ENCODE measurements around the gene PPFIA4. TPM values are rescaled to one million over a fixed set of nuclear protein-coding genes. Genes with fewer than 3 reads are reported as not detected.
A peak's percentile ranks its signal among the peaks of the same experiment; 100 is the strongest.
"Not testable (repeated sequence)": the region's sequence is repeated elsewhere in the genome, so short reads cannot be mapped to it uniquely, and the experiment has no call there.

Gene PPFIA4
- total and polyA plus RNA-seq, 2 donors (not counting 3 experiments of a cell fraction or from before 2014, with no cell fraction given) = 0.17 to 0.22 TPM

- H3K36me3 ChIP-seq (ENCODE audit: control insufficient read depth in 2 of 2, extremely low read depth in 1 of 2, insufficient read depth in 2 of 2, low read length in 2 of 2) = peaks cover 13 to 25% of the 10 kb centered on the region in 2 experiments
- intact Hi-C loops (cut with micrococcal nuclease); H3K4me3 ChIP-seq (replicated peaks in 1 of 3; ENCODE audit: insufficient read depth in 1 of 3, low read depth in 1 of 3, low read length in 3 of 3); H2AFZ ChIP-seq (ENCODE audit: low read depth, low read length); H3K9me1 ChIP-seq (replicated peaks; ENCODE audit: control insufficient read depth, extremely low read depth, insufficient read depth, low read length); H3K9me3 ChIP-seq (replicated peaks; ENCODE audit: control insufficient read depth, insufficient read depth, low read length); H3K9ac ChIP-seq (replicated peaks; ENCODE audit: extremely low read depth, insufficient read depth, low read length); H3K4me1 ChIP-seq (ENCODE audit: control insufficient read depth, extremely low read depth, insufficient read depth, low read length); dilution Hi-C loops (cut with MboI; ENCODE audit: extremely low pct_ligation_motif_present, low sequenced_read_pairs); DNase-seq (ENCODE audit: low read depth, low spot score); H4K20me1 ChIP-seq (replicated peaks; ENCODE audit: control insufficient read depth, extremely low read depth, insufficient read depth, low read length); H3K4me2 ChIP-seq (ENCODE audit: insufficient read depth, low read length); H3K27ac ChIP-seq (ENCODE audit: insufficient read depth, low read depth, low read length); H3K79me2 ChIP-seq (ENCODE audit: control insufficient read depth, insufficient read depth, low read length): not testable (repeated sequence)
- H3K27me3 ChIP-seq (ENCODE audit: control insufficient read depth in 2 of 2, insufficient read depth in 2 of 2, low read length in 2 of 2) = peaks cover 10 to 13% of the 10 kb centered on the region in 2 experiments
- ChIA-PET CTCF (interaction anchor here (1.2 to 1.3 kb wide), 2 partner anchors 16 to 247 kb away, joined by 3 to 7 read pairs; partner anchors contain the start of gene TMEM183A), POLR2A (interaction anchor here (0.7 kb wide), 1 partner anchor 69 kb away, joined by 3 read pairs; no protein-coding TSS in a partner anchor)
- peak; percentile 95 for FAIRE-seq
- TSS peak; percentile 12 for BruUV-seq (replicated peaks)
Measured at GRCh38 chr1:203022855-203023254, 3.4 kb upstream of the PPFIA4 start.

- Histone ChIP-seq H3K4me2 (ENCODE audit: insufficient read depth, low read length) (peak overlapping the region; percentile 83), H3K4me3 (replicated peaks in 1 of 3; ENCODE audit: insufficient read depth in 1 of 3, low read depth in 1 of 3, low read length in 3 of 3) (no peak overlapping the region), H3K9ac (replicated peaks; ENCODE audit: extremely low read depth, insufficient read depth, low read length) (no peak overlapping the region), H3K9me3 (replicated peaks; ENCODE audit: control insufficient read depth, insufficient read depth, low read length) (no peaks in the 10 kb centered on the region), H3K27me3 (ENCODE audit: control insufficient read depth in 2 of 2, insufficient read depth in 2 of 2, low read length in 2 of 2) (peaks cover 16 to 24% of the 10 kb centered on the region in 2 experiments), H3K4me1 (ENCODE audit: control insufficient read depth, extremely low read depth, insufficient read depth, low read length) (peaks cover 6% of the 10 kb centered on the region), H3K9me1 (replicated peaks; ENCODE audit: control insufficient read depth, extremely low read depth, insufficient read depth, low read length) (no peaks in the 10 kb centered on the region), H3K27ac (ENCODE audit: insufficient read depth, low read depth, low read length) (no peak overlapping the region), H3K36me3 (ENCODE audit: control insufficient read depth in 2 of 2, extremely low read depth in 1 of 2, insufficient read depth in 2 of 2, low read length in 2 of 2) (peaks cover 5 to 11% of the 10 kb centered on the region in 2 experiments), H2AFZ (ENCODE audit: low read depth, low read length) (peak overlapping the region; percentile 99), H4K20me1 (replicated peaks; ENCODE audit: control insufficient read depth, extremely low read depth, insufficient read depth, low read length) (no peaks in the 10 kb centered on the region), H3K79me2 (ENCODE audit: control insufficient read depth, insufficient read depth, low read length) (no peaks in the 10 kb centered on the region)
- no peak for DNase-seq (ENCODE audit: low read depth, low spot score)
- ChIA-PET POLR2A (no interaction called here), CTCF (interaction anchor here (0.5 to 2.7 kb wide), 5 partner anchors 10 to 247 kb away, joined by 3 to 15 read pairs (median 3); no protein-coding TSS in a partner anchor)
- no TSS peak for BruUV-seq (replicated peaks)
- FAIRE-seq = peak; percentile 8
- TF ChIP-seq JUN (IDR thresholded peaks at IDR 0.05; ENCODE audit: borderline replicate concordance, insufficient read depth, insufficient read length, low read depth) (no peak), POLR2A (IDR thresholded peaks at IDR 0.05; ENCODE audit: low read depth, low read length) (no peak), CTCF (IDR thresholded peaks at IDR 0.05; ENCODE audit: extremely low read depth in 1 of 2, insufficient read depth in 1 of 2, low read depth in 1 of 2, low read length in 2 of 2) (no peak), POLR2AphosphoS5 (IDR thresholded peaks at IDR 0.05; ENCODE audit: insufficient read depth, low read depth, low read length) (no peak), EZH2 (IDR thresholded peaks at IDR 0.05; ENCODE audit: borderline replicate concordance, low read depth, low read length, severe bottlenecking) (no peak), FOS (IDR thresholded peaks at IDR 0.05; ENCODE audit: borderline replicate concordance, insufficient read depth, low read length) (no peak), GATA2 (IDR thresholded peaks at IDR 0.05; ENCODE audit: insufficient read depth, insufficient read length, low read depth, low read length) (no peak), MAX (IDR thresholded peaks at IDR 0.05; ENCODE audit: insufficient read depth, insufficient read length) (no peak), MYC (IDR thresholded peaks at IDR 0.05; ENCODE audit: low read depth, low read length) (no peak)
- dilution Hi-C loops (cut with MboI; ENCODE audit: extremely low pct_ligation_motif_present, low sequenced_read_pairs) (no loop called here), intact Hi-C loops (cut with micrococcal nuclease) (no loop called here)
Measured at GRCh38 chr1:203025686-203026030, 633 bp upstream of the PPFIA4 start.

Measured in endothelial cell of umbilical vein (primary cell).